ENCODE results near the gene NBEA. TPM values are rescaled to one million over a fixed set of nuclear protein-coding genes. Genes with fewer than 3 reads are reported as not detected.

NBEA gene
- total and polyA plus RNA-seq, 8 donors = 5.9 to 14.1 (median 11.3) TPM

DNA sequence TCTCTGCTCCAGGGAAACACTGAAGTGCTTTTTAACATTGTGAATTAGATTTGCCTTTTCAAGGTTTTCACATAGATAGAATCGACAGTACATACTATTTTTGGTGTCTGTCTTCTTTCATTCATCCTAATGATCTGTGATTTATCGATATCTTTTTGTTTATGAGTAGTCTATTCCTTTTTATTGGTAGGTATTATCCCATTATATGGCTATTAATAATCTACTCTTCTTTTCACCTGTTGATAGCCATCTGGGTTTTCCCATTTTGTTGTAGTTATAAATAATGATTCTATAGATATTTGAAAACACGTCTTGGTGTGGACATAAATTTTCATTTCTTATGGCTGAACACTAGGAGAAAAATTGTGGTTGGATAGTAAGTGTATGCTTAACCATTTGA, 271.8 kb downstream of the NBEA start:
- no peak for DNase-seq
- intact Hi-C loops (cut with DNase I) = no loop called here
- ATAC-seq = no peak
- TF ChIP-seq, protein P1, sequence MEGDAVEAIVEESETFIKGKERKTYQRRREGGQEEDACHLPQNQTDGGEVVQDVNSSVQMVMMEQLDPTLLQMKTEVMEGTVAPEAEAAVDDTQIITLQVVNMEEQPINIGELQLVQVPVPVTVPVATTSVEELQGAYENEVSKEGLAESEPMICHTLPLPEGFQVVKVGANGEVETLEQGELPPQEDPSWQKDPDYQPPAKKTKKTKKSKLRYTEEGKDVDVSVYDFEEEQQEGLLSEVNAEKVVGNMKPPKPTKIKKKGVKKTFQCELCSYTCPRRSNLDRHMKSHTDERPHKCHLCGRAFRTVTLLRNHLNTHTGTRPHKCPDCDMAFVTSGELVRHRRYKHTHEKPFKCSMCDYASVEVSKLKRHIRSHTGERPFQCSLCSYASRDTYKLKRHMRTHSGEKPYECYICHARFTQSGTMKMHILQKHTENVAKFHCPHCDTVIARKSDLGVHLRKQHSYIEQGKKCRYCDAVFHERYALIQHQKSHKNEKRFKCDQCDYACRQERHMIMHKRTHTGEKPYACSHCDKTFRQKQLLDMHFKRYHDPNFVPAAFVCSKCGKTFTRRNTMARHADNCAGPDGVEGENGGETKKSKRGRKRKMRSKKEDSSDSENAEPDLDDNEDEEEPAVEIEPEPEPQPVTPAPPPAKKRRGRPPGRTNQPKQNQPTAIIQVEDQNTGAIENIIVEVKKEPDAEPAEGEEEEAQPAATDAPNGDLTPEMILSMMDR (IDR thresholded peaks at IDR 0.05) = no peak
- Histone ChIP-seq H3K9me3 (no peaks in the 10 kb centered on the region), H3K4me1 (no peaks in the 10 kb centered on the region), H3K4me3 (no peak overlapping the region), H3K36me3 (no peaks in the 10 kb centered on the region), H3K27ac (no peak overlapping the region), H3K27me3 (no peaks in the 10 kb centered on the region)

DNA sequence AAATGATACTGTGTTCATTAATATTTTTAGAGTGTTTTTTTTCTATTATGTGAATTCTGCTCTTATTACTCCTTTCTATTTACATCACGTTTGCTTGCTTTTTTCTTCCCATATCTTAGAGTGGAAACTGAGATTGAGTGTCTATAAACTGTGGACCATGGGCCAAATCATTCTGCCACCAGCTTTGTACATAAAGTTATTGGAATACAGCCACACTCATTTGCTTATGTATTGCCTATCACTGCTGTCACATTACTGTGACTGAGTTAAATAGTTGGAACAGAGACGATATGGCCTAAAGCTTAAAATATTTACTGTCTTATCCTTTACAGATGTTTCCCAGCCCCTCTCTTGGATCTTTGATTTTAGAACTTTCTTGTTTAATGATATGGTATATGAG, 274.1 kb downstream of the NBEA start:
- TF ChIP-seq, protein P1 (IDR thresholded peaks at IDR 0.05) = no peak
- intact Hi-C loops (cut with DNase I) = no loop called here
- Histone ChIP-seq H3K27me3 (no peaks in the 10 kb centered on the region), H3K9me3 (no peaks in the 10 kb centered on the region), H3K4me3 (no peak overlapping the region), H3K36me3 (no peaks in the 10 kb centered on the region), H3K4me1 (no peaks in the 10 kb centered on the region), H3K27ac (no peak overlapping the region)
- DNase-seq (peak in 1 of 4 donors; percentile 6), ATAC-seq (no peak)

DNA sequence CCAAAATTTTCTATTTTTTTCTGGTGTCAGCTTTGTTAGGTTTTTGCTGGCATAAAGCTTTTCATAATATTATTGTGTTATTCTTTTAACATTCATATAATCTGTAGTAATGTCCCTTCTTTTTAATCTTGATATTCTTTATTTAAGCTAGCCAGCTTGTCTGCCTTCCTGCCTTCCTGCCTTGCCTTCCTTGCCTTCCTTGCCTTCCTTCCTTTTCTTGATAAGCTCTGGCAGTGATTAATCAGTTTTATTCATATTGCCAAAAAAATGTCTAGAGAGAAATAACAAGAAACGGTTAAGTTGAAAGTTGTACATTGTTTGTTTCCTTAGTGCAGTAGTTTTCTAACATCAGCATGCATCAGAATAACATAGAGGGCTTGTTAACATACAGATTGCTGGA, 277.0 kb downstream of the NBEA start:
- no peaks in the 10 kb centered on the region for H3K4me1 ChIP-seq
- H3K4me3 ChIP-seq = no peak overlapping the region
- ATAC-seq (no peak), DNase-seq (no peak)
- no peaks in the 10 kb centered on the region for H3K36me3 ChIP-seq
- H3K27me3 ChIP-seq = no peaks in the 10 kb centered on the region
- H3K27ac ChIP-seq = no peak overlapping the region
- TF ChIP-seq, protein P1 (IDR thresholded peaks at IDR 0.05) = no peak
- no peaks in the 10 kb centered on the region for H3K9me3 ChIP-seq
- intact Hi-C loops (cut with DNase I) = no loop called here

DNA sequence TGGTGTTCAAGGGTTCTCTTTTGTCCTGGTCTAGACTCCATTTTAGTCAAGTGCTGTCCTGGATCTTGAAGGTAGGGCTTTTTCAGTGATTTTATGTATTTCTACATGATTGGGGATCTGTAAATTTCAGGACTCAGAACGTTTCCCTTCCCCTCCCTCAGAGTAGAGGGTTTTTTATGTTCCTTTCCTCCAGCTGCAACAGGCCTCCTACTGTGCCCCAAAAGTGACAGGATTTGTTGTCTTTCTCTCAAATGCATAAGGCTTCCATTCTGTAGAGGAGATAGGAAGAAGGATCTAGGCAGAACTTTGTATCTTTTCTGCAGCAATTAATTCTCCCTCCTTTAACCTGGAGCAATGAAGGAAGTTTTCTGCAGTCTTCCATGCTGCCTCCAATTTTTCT, 283.1 kb downstream of the NBEA start:
- no peak for DNase-seq
- no peaks in the 10 kb centered on the region for H3K4me1 ChIP-seq
- TF ChIP-seq, protein P1 (IDR thresholded peaks at IDR 0.05) = no peak
- no peak overlapping the region for H3K27ac ChIP-seq
- no peak for ATAC-seq
- no peaks in the 10 kb centered on the region for H3K36me3 ChIP-seq
- no peaks in the 10 kb centered on the region for H3K27me3 ChIP-seq
- no peak overlapping the region for H3K4me3 ChIP-seq
- intact Hi-C loops (cut with DNase I) = no loop called here
- no peaks in the 10 kb centered on the region for H3K9me3 ChIP-seq

DNA sequence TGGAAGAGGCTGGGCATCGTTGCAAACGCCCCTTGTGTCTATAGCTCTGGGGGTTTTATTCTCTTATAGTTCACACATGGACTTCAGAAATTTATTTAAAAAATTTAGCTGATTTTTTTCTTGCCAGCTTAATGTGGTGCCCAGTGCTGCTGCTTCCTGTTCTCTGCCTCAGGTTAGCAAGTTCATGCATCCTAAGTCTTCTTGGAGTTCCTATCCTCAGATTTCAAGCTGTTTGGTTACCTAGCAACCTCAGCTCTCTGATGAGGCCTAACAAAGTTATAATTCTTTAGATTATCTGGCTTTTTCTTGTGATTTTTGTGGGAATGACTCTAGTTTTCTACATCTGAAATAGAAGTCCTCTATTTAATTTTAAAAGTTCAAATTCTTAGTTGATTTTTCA, 283.5 kb downstream of the NBEA start:
- no peak for ATAC-seq
- intact Hi-C loops (cut with DNase I) = no loop called here
- TF ChIP-seq, protein P1 (IDR thresholded peaks at IDR 0.05) = no peak

More for the DNA sequence above, 283.5 kb downstream of the NBEA start:
- Histone ChIP-seq H3K27ac (no peak overlapping the region), H3K27me3 (no peaks in the 10 kb centered on the region), H3K4me1 (no peaks in the 10 kb centered on the region), H3K4me3 (no peak overlapping the region), H3K36me3 (no peaks in the 10 kb centered on the region), H3K9me3 (no peaks in the 10 kb centered on the region)
- no peak for DNase-seq
